GM23248 (cell line): ENCODE data around the gene SYNRG.

Experiments
- EZH2 ChIP-seq: fragments of 200-600 bp; sonication (generic); IDR thresholded peaks from 2 replicates; pipeline ENCODE4 v1.6.1; 2018; ENCODE audit warnings: antibody characterized with exemption, mild to moderate bottlenecking; ENCODE audit not compliant: insufficient read depth, poor library complexity, severe bottlenecking
- EZH2phosphoT487 ChIP-seq: fragments of 200-600 bp; sonication (generic); IDR thresholded peaks from 2 replicates; pipeline ENCODE4 v1.6.1; 2018; ENCODE audit warnings: antibody characterized with exemption, moderate library complexity, mild to moderate bottlenecking, low read depth; ENCODE audit not compliant: insufficient read depth

DNA sequence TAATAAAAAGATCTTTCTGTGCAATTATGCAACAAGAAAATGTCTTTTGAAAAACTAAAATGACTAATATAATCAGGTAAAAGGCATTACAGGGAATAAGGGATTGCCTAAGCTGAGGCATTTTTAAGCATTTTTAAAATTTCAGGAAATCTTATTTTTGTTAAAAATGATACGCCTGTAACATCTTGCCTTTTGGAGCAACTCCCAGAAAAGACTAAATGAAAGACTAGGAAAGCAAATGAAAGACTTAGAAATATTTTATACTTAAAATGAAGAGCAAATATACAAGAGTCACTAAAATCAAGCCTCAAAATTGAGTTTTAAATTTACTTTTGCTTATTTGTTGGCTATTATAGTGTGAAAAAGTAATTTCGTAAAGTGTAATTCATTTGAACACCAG is 63.7 kb downstream of the SYNRG start:
- TF ChIP-seq EZH2phosphoT487, result no peak
- TF ChIP-seq EZH2, result no peak
